Heart left ventricle (tissue), 16 donors: ENCODE results near the gene GPR173. TPM values are rescaled to one million over a fixed set of nuclear protein-coding genes. Genes with fewer than 3 reads are reported as not detected.

Experiments used
- ATAC-seq, 4 donors: fragments of 200-7000 bp; cut with Tn5 transposase; one replicate each; pipeline ENCODE4 v1.9.1; 2020 to 2022; ENCODE audit warnings: moderate library complexity in 4 of 4, mild to moderate bottlenecking in 3 of 4, moderate number of reproducible peaks in 1 of 4
- DNase-seq, 5 donors: peaks; one replicate each; pipeline ENCODE4 v3.0.0-alpha.2; 2020
- H3K27ac ChIP-seq, 12 donors: fragments of 200-600 bp; sonication (generic) in 4 of 12; one replicate each; pipeline versions ENCODE4 v1.5.0 to v1.8.0; 2016 to 2022; ENCODE audit warnings: mild to moderate bottlenecking in 2 of 12
- H3K27me3 ChIP-seq, 9 donors: fragments of 200-600 bp; sonication (generic) in 2 of 9; one replicate each; pipeline versions ENCODE4 v1.5.1 to v1.8.0; 2016 to 2022; ENCODE audit warnings: mild to moderate bottlenecking in 3 of 9
- H3K36me3 ChIP-seq, 9 donors: fragments of 200-600 bp; sonication (generic) in 2 of 9; one replicate each; pipeline versions ENCODE4 v1.5.0 to v1.8.0; 2018 to 2022; ENCODE audit warnings: mild to moderate bottlenecking in 2 of 9
- H3K4me1 ChIP-seq, 12 donors: fragments of 200-600 bp; sonication (generic) in 4 of 12; one replicate each; pipeline versions ENCODE4 v1.5.0 to v1.8.0; 2016 to 2022; ENCODE audit warnings: mild to moderate bottlenecking in 3 of 12
- H3K4me3 ChIP-seq, 12 donors: fragments of 200-600 bp; sonication (generic) in 4 of 12; one replicate each; pipeline versions ENCODE4 v1.5.0 to v1.8.0; 2017 to 2022; ENCODE audit warnings: mild to moderate bottlenecking in 9 of 12, moderate library complexity in 4 of 12
- H3K9me3 ChIP-seq, 12 donors: fragments of 200-600 bp; sonication (generic) in 4 of 12; one replicate each; pipeline versions ENCODE4 v1.5.0 to v1.8.0; 2016 to 2022; ENCODE audit warnings: mild to moderate bottlenecking in 1 of 12
- CTCF ChIP-seq, 12 donors: fragments of 200-600 bp; sonication (generic) in 4 of 12; IDR thresholded peaks; one replicate each; pipeline versions ENCODE4 v1.5.0 to v1.8.0; 2018 to 2022; ENCODE audit warnings: antibody characterized with exemption in 12 of 12, mild to moderate bottlenecking in 5 of 12
- POLR2A ChIP-seq, 2 donors: fragments of 450-650 bp; IDR thresholded peaks; one replicate each; pipeline ENCODE4 v1.6.1; 2017; ENCODE audit warnings: antibody characterized with exemption in 2 of 2, mild to moderate bottlenecking in 2 of 2, moderate library complexity in 2 of 2
- WGBS, 4 donors: extraction: QIAGEN DNeasy Blood & Tissue Kit in 2 of 4; methylation state at CpG; one replicate each; pipeline versions ENCODE4 v1.1.5 to v1.1.7; 2013 to 2018; 5-methylcytosine and 5-hydroxymethylcytosine counted together
- intact Hi-C, 10 donors: fragments of 100-400 bp; cut with DNase I; formaldehyde crosslinking; loops; one replicate each; pipeline versions ENCODE4 v1.11.1 to v1.14.2; 2022
- polyA plus RNA-seq, 2 donors: library from polyadenylated mRNA; stranded (reverse); fragments of 200-250 nt; gene quantifications; one replicate each; pipeline ENCODE4 v1.2.3, GENCODE V29; 2013
- total RNA-seq, 9 donors: library from RNA; depleted of rRNA in 2 of 9; stranded (reverse); fragments of >200 nt in 2 of 9; fragmentation: NEBNext Ultra II Directional in 3 of 9; extraction: Animal tissue kit (Norgen Biotek cat#: 25700) in 3 of 9; gene quantifications; one replicate each; pipeline versions ENCODE4 v1.1.0 to v1.2.4, GENCODE V29; 2016 to 2023
- donor health status: ischemic (EF 13 %, LVEDD 7.1; RV severe dilation, severe dysfunction).
- donor health status: healthy with polysubstance abuse.
- donor health status: DM: no; HTN: yes; CAD: no.
- donor health status: DM: no; HTN: no; CAD: no.
- donor health status: ischemic (EF 25% LVEDD 6.9; RV normal size, moderate dysfunction).
- donor health status: ischemic (EF 25% LVEDD 5.7; RV mildly dilated, moderate dysfunction).
- donor health status: healthy.
- donor health status: DM: yes; HTN: yes; CAD: no.
- donor health status: ischemic (EF 35%, LVEDD 5.7; RV mildly dilated, moderate dysfunction).
- donor health status: nonischemic (EF 11% LVEDD 7.7; RV severe dilation, severe dysfunction).
- donor health status: DM: yes; HTN: yes; CAD: no.
- donor health status: PGD.
- donor health status: ischemic (EF 29% LVEDD 5.4; RV normal size, mild dysfunction).
- donor health status: nonischemic (EF 23%, LVEDD 6.1; RV moderate dilation, normal function).

The GPR173 gene
- total and polyA plus RNA-seq, 11 donors = 0.32 to 2.6 (median 0.75) TPM

GRCh38 chrX:53009032-53009431, 39.6 kb upstream of the GPR173 start:
- DNase-seq (no peak), ATAC-seq (no peak)
- 84 to 98% (median 97%) methylated on average over 1 of the region's 1 CpG for WGBS, 4 donors
- intact Hi-C loops = no loop called here
- no peaks in the 10 kb centered on the region for H3K36me3 ChIP-seq
- H3K27ac ChIP-seq = no peak overlapping the region
- peaks cover 0 to 12% (median 0%) of the 10 kb centered on the region in 12 donors for H3K4me1 ChIP-seq
- no peak overlapping the region for H3K4me3 ChIP-seq
- H3K9me3 ChIP-seq = no peaks in the 10 kb centered on the region
- H3K27me3 ChIP-seq = peaks cover 0 to 45% (median 0%) of the 10 kb centered on the region in 9 donors
- TF ChIP-seq CTCF (IDR thresholded peaks at IDR 0.05) (no peak), POLR2A (IDR thresholded peaks at IDR 0.05) (no peak)

GRCh38 chrX:53013291-53013690, 35.3 kb upstream of the GPR173 start:
- Histone ChIP-seq H3K9me3 (no peaks in the 10 kb centered on the region), H3K4me1 (no peaks in the 10 kb centered on the region), H3K4me3 (no peak overlapping the region), H3K27ac (no peak overlapping the region), H3K27me3 (peaks cover 0 to 43% (median 0%) of the 10 kb centered on the region in 9 donors), H3K36me3 (no peaks in the 10 kb centered on the region)
- WGBS, 4 donors = 68 to 90% (median 80%) methylated on average over 1 of the region's 1 CpG
- ATAC-seq (no peak), DNase-seq (no peak)
- intact Hi-C loops = no loop called here
- TF ChIP-seq POLR2A (IDR thresholded peaks at IDR 0.05) = no peak
- TF ChIP-seq CTCF (IDR thresholded peaks at IDR 0.05) = no peak

DNA sequence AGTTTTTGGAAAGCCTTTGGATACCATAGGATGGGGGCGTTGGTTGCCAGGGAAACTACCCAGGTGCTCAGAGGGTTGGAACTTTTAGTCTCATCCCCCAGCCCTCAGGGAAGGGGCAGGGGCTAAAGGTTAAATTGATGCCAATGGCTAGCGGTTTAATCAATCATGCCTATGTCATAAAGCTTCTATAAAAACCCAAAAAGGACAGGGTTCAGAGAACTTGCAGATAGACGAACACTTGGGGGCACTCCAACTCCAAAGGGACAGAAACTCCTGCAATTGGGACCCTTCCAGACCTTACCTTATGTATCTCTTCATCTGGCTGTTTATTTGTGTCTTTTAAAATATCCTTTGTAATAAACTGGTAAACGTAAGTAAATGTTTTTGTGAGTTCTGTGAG, 30.0 kb upstream of the GPR173 start:
- ATAC-seq = no peak
- 27 to 38% (median 31%) methylated on average over 4 of the region's 4 CpGs for WGBS, 4 donors
- H3K27ac ChIP-seq = no peak overlapping the region
- TF ChIP-seq CTCF (IDR thresholded peaks at IDR 0.05) = no peak
- TF ChIP-seq POLR2A (IDR thresholded peaks at IDR 0.05) = no peak
- no peak for DNase-seq
- no peaks in the 10 kb centered on the region for H3K9me3 ChIP-seq
- no peaks in the 10 kb centered on the region for H3K36me3 ChIP-seq
- H3K27me3 ChIP-seq = peaks cover 0 to 49% (median 0%) of the 10 kb centered on the region in 9 donors
- intact Hi-C loops = no loop called here
- no peak overlapping the region for H3K4me3 ChIP-seq
- no peaks in the 10 kb centered on the region for H3K4me1 ChIP-seq

DNA sequence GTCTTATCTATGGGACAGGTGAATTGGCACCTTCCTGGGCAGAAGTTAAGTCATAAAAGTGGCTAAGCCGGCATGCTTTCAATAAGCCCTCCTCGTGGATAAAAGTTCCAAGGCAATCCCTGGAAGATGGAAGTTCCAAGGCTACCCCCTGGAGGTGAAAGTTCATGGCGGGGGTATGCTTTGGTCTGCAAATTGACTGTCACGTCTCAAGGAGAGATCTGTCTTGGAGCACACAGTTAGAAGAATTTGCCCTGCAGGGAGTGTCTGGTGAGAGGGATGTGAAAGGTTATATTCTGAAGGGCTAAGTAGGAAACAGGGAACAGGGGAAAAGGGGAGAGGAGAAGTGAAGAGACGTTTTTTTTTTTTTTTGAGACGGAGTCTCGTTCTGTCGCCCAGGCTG, 26.2 kb upstream of the GPR173 start:
- ATAC-seq (no peak), DNase-seq (no peak)
- H3K9me3 ChIP-seq = no peaks in the 10 kb centered on the region
- no peaks in the 10 kb centered on the region for H3K36me3 ChIP-seq
- H3K4me3 ChIP-seq = no peak overlapping the region
- TF ChIP-seq CTCF (IDR thresholded peaks at IDR 0.05) = no peak
- TF ChIP-seq POLR2A (IDR thresholded peaks at IDR 0.05) = no peak
- 25 to 52% (median 47%) methylated on average over 5 to 8 of the region's 8 CpGs for whole genome bisulfite sequencing, 4 donors
- no peaks in the 10 kb centered on the region for H3K4me1 ChIP-seq
- peaks cover 0 to 41% (median 0%) of the 10 kb centered on the region in 9 donors for H3K27me3 ChIP-seq
- intact Hi-C loops = no loop called here
- H3K27ac ChIP-seq = no peak overlapping the region
